GM13977 (cell line): Measurements from ENCODE around the gene NOL4L.

Experiments
- DNase-seq: peaks from one replicate; pipeline ENCODE4 v3.0.0; 2012; ENCODE audit warnings: low spot score
- CTCF ChIP-seq: IDR thresholded peaks from 2 replicates; pipeline ENCODE4 v1.5.1; 2012; ENCODE audit warnings: mild to moderate bottlenecking, control low read depth; ENCODE audit not compliant: insufficient read depth; ENCODE audit errors: extremely low read depth, missing control alignments
- in situ Hi-C: fragments of 300-500 bp; cut with MboI; formaldehyde crosslinking; loops from one replicate; pipeline ENCODE4 v1.12.0; 2022; ENCODE audit warnings: low sequenced_read_pairs, low pct_unique_long_range_greater_than_20kb, mixed read lengths, inconsistent platforms; ENCODE audit not compliant: unreplicated experiment

The NOL4L gene

GRCh38 chr20:32479697-32480171, 105.4 kb downstream of the NOL4L start:
- in situ Hi-C loops, result no loop called here
- TF ChIP-seq CTCF, result no peak
- DNase-seq, result no peak

- no peak for DNase-seq
- in situ Hi-C loops, result no loop called here
- no peak for TF ChIP-seq CTCF
Measured at GRCh38 chr20:32479012-32479411, 106.1 kb downstream of the NOL4L start.

- in situ Hi-C loops, result no loop called here
- no peak for TF ChIP-seq CTCF
- no peak for DNase-seq
Measured at GRCh38 chr20:32478576-32478975, 106.6 kb downstream of the NOL4L start.

- in situ Hi-C loops, result no loop called here
- TF ChIP-seq CTCF, result no peak
- no peak for DNase-seq
Measured at GRCh38 chr20:32477594-32478512, 107.3 kb downstream of the NOL4L start.

- no peak for DNase-seq
- in situ Hi-C loops, result no loop called here
Measured at GRCh38 chr20:32476684-32477593, 108.2 kb downstream of the NOL4L start.

More at GRCh38 chr20:32476684-32477593, 108.2 kb downstream of the NOL4L start:
- no peak for TF ChIP-seq CTCF
